Activated B cell treated with CpG ODN at 0.5 μM for 24 hours (primary cell): Measurements from ENCODE around the gene CCND2. TPM values are rescaled to one million over a fixed set of nuclear protein-coding genes. Genes with fewer than 3 reads are reported as not detected.

Experiments
- ATAC-seq: fragments of 200-7000 bp; cut with Tn5 transposase; one replicate; pipeline ENCODE4 v1.10.0; 2021; ENCODE audit warnings: low read depth, mild to moderate bottlenecking, moderate library complexity
- CTCF ChIA-PET: fragments of 350-600 bp; sonication (Branson Sonifier 250); formaldehyde crosslinking; loops from one replicate; lab custom pipeline; 2021; ENCODE audit warnings: antibody characterized with exemption; lab: Charles Lee
- POLR2A ChIA-PET: fragments of 350-600 bp; sonication (Branson Sonifier 250); formaldehyde crosslinking; loops from one replicate; lab custom pipeline; 2021; ENCODE audit warnings: antibody characterized with exemption; lab: Charles Lee
- DNase-seq: peaks from one replicate; pipeline ENCODE4 v3.0.0; 2022
- H3K27ac Mint-ChIP-seq: one replicate; pipeline ENCODE4 v1.8.0; 2020; ENCODE audit warnings: mixed read lengths
- H3K27me3 Mint-ChIP-seq: one replicate; pipeline ENCODE4 v1.8.0; 2021; ENCODE audit warnings: mixed read lengths
- H3K36me3 Mint-ChIP-seq: one replicate; pipeline ENCODE4 v1.8.0; 2021; ENCODE audit warnings: low read depth, mixed read lengths
- H3K4me1 Mint-ChIP-seq: one replicate; pipeline ENCODE4 v1.8.0; 2021; ENCODE audit warnings: mixed read lengths
- H3K4me3 Mint-ChIP-seq: one replicate; pipeline ENCODE4 v1.8.0; 2020; ENCODE audit warnings: mild to moderate bottlenecking, mixed read lengths
- H3K9me3 Mint-ChIP-seq: one replicate; pipeline ENCODE4 v1.8.0; 2020; ENCODE audit warnings: mixed read lengths
- intact Hi-C: fragments of 100-400 bp; cut with micrococcal nuclease; formaldehyde crosslinking; loops from one replicate; pipeline ENCODE4 v1.15.1; 2024
- total RNA-seq: library from RNA; stranded (reverse); gene quantifications from 2 replicates; pipeline ENCODE4 v1.2.3, GENCODE V29; 2022
- TF ChIP-seq, protein P1 (sequence below): fragments of 200-600 bp; IDR thresholded peaks from one replicate; pipeline ENCODE4 v1.8.0; 2022; ENCODE audit warnings: antibody characterized with exemption, mild to moderate bottlenecking

CCND2 gene
- total RNA-seq, 1 donor from 2014 or later, result 237 TPM

DNA sequence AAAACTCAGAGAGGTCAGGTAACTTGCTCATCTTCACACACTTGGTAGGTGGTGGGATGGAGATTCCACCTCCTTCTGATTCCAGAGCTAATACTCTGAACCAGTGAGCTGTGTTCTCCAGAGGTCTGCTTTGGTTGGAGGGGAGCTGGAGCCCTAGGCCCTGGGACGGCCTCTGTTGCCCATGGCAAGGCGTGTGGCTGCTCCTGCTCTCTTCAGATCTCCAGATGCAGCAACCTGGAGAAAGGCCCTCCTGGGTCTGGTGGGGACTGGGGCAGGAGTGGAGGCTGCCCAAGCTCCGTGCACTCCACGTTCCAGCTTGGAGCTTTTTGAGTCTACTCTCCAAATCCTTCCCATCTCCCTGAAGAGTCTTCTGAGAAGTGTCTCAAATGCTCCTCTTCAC, 10.7 kb downstream of the CCND2 start:
- Mint-ChIP-seq H3K27me3 (no peaks in the 10 kb centered on the region), H3K27ac (no peak overlapping the region), H3K4me3 (no peak overlapping the region), H3K36me3 (peaks cover 97% of the 10 kb centered on the region), H3K9me3 (no peaks in the 10 kb centered on the region), H3K4me1 (peaks cover 38% of the 10 kb centered on the region)
- DNase-seq, result no peak
- intact Hi-C loops, result no loop called here
- ChIA-PET CTCF (interaction anchor here (0.6 to 1.3 kb wide), 2 partner anchors 11 to 56 kb away, joined by 3 read pairs; no protein-coding TSS in a partner anchor), POLR2A (no interaction called here)
- TF ChIP-seq, protein P1, sequence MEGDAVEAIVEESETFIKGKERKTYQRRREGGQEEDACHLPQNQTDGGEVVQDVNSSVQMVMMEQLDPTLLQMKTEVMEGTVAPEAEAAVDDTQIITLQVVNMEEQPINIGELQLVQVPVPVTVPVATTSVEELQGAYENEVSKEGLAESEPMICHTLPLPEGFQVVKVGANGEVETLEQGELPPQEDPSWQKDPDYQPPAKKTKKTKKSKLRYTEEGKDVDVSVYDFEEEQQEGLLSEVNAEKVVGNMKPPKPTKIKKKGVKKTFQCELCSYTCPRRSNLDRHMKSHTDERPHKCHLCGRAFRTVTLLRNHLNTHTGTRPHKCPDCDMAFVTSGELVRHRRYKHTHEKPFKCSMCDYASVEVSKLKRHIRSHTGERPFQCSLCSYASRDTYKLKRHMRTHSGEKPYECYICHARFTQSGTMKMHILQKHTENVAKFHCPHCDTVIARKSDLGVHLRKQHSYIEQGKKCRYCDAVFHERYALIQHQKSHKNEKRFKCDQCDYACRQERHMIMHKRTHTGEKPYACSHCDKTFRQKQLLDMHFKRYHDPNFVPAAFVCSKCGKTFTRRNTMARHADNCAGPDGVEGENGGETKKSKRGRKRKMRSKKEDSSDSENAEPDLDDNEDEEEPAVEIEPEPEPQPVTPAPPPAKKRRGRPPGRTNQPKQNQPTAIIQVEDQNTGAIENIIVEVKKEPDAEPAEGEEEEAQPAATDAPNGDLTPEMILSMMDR, result no peak
- no peak for ATAC-seq

DNA sequence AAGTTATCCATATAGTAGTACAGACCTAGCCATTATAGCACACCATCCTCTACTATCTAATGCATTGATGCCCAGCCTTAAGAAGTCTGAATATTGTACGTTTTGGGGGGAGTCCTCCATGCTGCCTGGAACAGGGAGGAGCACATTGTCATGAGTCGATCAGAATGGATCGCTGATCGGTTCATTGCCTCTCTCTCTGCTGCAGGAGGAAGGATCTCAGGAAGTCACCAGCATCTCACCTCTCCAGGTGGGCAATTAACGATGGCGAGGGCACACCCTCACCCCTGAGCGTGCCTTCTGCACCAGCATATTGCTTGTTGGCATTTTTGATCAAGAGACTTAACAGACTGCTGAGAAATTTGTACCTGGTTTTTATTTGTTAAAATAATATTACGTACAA, 11.5 kb downstream of the CCND2 start:
- H3K4me3 Mint-ChIP-seq, result no peak overlapping the region
- peaks cover 96% of the 10 kb centered on the region for H3K36me3 Mint-ChIP-seq
- intact Hi-C loops, result no loop called here
- ATAC-seq (no peak), DNase-seq (no peak)
- H3K9me3 Mint-ChIP-seq, result no peaks in the 10 kb centered on the region
- POLR2A ChIA-PET, result no interaction called here
- no peak overlapping the region for H3K27ac Mint-ChIP-seq
- H3K27me3 Mint-ChIP-seq, result no peaks in the 10 kb centered on the region
- CTCF ChIA-PET, result interaction anchor here (1.3 kb wide), 1 partner anchor 8 kb away, joined by 4 read pairs; no protein-coding TSS in a partner anchor
- H3K4me1 Mint-ChIP-seq, result peaks cover 41% of the 10 kb centered on the region
- TF ChIP-seq, protein P1, result no peak

DNA sequence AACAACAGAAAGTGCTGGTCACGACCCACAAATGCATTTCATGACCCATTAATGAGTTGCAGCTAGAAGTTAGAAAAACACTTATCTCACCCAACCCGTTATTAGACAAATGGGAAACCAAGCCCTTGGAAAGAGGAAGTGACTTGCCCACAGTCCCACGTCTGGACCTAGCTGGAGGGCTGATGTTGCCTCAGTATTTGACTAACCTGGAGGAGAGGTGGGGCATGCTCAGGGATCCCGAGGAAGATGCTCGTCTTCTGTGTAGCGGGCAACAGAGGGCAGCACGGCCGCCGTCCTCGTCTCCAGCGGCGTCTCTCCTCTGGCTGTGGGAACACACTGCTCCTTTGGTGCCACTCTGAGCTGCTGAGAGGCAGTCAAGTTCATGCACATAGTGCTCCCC, 12.7 kb downstream of the CCND2 start:
- H3K36me3 Mint-ChIP-seq, result peaks cover 96% of the 10 kb centered on the region
- DNase-seq, result no peak
- peak; percentile 23 for ATAC-seq
- intact Hi-C loops, result no loop called here
- ChIA-PET CTCF (interaction anchor here (1.3 kb wide), 1 partner anchor 9 kb away, joined by 4 read pairs; no protein-coding TSS in a partner anchor), POLR2A (interaction anchor here (0.6 to 1.9 kb wide), 3 partner anchors 10 to 141 kb away, joined by 3 to 7 read pairs (median 6); no protein-coding TSS in a partner anchor)
- H3K4me1 Mint-ChIP-seq, result peaks cover 46% of the 10 kb centered on the region
- no peak overlapping the region for H3K27ac Mint-ChIP-seq
- H3K27me3 Mint-ChIP-seq, result no peaks in the 10 kb centered on the region
- H3K4me3 Mint-ChIP-seq, result no peak overlapping the region
- TF ChIP-seq, protein P1, result no peak
- H3K9me3 Mint-ChIP-seq, result no peaks in the 10 kb centered on the region

DNA sequence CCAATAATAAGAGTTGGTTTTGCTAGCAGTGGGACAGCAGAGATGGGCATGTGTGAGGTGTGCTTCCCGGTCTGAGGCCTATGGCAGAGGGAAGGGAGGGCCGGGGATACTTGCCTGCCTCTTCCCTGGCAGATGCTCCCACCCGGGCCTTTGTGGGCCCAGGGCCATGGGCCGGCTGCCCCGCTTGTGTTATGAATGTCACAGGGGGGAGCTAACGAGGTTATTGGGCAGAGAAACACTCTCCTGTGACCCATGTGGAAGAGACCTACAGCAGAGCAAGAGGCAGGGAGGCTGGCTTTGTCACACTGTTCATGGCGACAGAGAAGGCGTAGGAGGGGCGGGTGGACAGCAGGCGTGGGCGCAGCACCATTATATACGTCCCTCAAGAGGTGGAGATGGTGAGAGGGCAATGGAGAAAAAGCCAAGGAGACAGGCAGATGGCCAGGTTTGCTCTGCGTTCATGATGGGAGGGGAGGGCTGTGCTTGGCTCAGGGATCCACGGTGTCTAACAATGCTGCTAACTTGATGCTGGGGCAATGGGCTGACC, 13.3 kb downstream of the CCND2 start:
- DNase-seq (no peak), ATAC-seq (no peak)
- ChIA-PET CTCF (interaction anchor here (1.0 kb wide), 1 partner anchor 10 kb away, joined by 4 read pairs; no protein-coding TSS in a partner anchor), POLR2A (interaction anchor here (0.6 to 1.9 kb wide), 3 partner anchors 10 to 142 kb away, joined by 3 to 7 read pairs (median 6); no protein-coding TSS in a partner anchor)
- intact Hi-C loops, result no loop called here
- Mint-ChIP-seq H3K36me3 (peaks cover 96% of the 10 kb centered on the region), H3K4me3 (no peak overlapping the region), H3K27ac (no peak overlapping the region), H3K4me1 (peaks cover 46% of the 10 kb centered on the region), H3K27me3 (no peaks in the 10 kb centered on the region), H3K9me3 (no peaks in the 10 kb centered on the region)
- TF ChIP-seq, protein P1, result no peak
